Vagina (tissue), 2 donors: Measurements from ENCODE around the gene NUMB.
A peak's percentile ranks its signal among the peaks of the same experiment; 100 is the strongest.

Experiments used
- POLR2A ChIP-seq, 2 donors: fragments of 450-650 bp; IDR thresholded peaks; one replicate each; pipeline ENCODE4 v1.6.1; 2017; ENCODE audit warnings: antibody characterized with exemption in 2 of 2, mild to moderate bottlenecking in 2 of 2, moderate library complexity in 2 of 2
- POLR2AphosphoS5 ChIP-seq, 2 donors: sonication (generic); formaldehyde crosslinking; IDR thresholded peaks; one replicate each; pipeline ENCODE4 v1.9.0; 2017; ENCODE audit warnings: antibody characterized with exemption in 2 of 2, mild to moderate bottlenecking in 2 of 2, low read depth in 1 of 2; ENCODE audit not compliant: insufficient read depth in 1 of 2
- TF ChIP-seq, protein P1 (sequence below), 3 experiments: fragments of 450-650 bp in 2 of 3; fragments of 200-600 bp in 1 of 3; sonication (generic) in 1 of 3; IDR thresholded peaks; one replicate each; pipeline ENCODE4 v1.5.1; 2017 to 2019; ENCODE audit warnings: antibody characterized with exemption in 3 of 3, mild to moderate bottlenecking in 2 of 3, moderate library complexity in 2 of 3

DNA sequence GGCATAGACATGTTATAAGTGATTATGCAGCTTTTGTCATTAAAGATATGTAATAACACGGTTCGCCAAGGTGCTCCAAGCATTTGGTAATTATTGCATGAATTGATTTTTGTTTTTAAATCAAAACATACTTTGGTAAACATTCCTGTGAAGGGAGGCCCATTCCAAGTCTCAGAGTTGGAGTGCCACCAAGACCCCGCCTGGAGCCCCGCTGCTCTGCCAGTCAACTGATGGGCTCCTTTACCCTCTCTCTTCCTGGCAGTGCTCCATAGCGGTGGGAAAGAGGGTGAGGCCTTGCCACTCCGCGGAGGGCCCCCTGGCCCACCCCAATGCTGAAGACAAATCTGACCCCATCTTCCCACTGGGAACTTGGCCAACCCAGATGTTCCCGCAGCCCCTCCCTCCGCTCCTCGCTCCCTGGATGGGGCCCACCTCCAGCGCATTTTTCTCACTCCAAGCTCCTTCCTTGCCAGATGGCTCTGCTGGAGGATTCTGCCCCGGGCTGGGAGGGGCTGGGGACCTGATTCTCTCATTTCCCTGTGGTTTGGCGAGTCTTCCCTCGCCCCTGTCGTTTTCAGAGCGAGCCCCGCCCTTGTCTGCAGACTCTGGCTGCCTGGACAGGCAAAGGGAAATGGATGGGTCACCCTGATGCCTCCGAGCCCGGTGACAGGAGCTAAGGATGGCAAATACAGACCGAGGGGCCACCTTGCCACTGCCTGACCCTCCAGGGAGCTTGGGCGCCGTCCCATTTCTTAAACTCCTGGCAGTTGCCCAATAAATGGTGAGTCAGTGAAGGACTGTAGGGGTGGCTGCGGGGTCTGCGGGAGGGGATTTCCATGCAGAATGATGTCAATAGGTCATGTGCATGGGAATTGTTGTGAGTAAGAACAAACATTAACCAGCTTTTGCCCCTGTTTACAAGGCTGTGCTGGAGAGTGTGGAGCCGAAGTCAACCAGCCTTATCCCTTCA is 230.2 kb downstream of the NUMB start:
- TF ChIP-seq, protein P1, sequence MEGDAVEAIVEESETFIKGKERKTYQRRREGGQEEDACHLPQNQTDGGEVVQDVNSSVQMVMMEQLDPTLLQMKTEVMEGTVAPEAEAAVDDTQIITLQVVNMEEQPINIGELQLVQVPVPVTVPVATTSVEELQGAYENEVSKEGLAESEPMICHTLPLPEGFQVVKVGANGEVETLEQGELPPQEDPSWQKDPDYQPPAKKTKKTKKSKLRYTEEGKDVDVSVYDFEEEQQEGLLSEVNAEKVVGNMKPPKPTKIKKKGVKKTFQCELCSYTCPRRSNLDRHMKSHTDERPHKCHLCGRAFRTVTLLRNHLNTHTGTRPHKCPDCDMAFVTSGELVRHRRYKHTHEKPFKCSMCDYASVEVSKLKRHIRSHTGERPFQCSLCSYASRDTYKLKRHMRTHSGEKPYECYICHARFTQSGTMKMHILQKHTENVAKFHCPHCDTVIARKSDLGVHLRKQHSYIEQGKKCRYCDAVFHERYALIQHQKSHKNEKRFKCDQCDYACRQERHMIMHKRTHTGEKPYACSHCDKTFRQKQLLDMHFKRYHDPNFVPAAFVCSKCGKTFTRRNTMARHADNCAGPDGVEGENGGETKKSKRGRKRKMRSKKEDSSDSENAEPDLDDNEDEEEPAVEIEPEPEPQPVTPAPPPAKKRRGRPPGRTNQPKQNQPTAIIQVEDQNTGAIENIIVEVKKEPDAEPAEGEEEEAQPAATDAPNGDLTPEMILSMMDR (IDR thresholded peaks at IDR 0.05), result no peak
- TF ChIP-seq POLR2A (IDR thresholded peaks at IDR 0.05) (no peak), POLR2AphosphoS5 (IDR thresholded peaks at IDR 0.05; ENCODE audit: insufficient read depth in 1 of 2, low read depth in 1 of 2) (peak in 1 of 2 donors; percentile 41)
